ENCODE measurements around the gene PON1.

PON1 gene

GRCh38 chr7:95263785-95264362, 60.5 kb downstream of the PON1 start:
- TF ChIP-seq CTCF (IDR thresholded peaks at IDR 0.05; ENCODE audit: extremely low read depth, insufficient read depth, missing control alignments), result no peak
- in situ Hi-C loops (cut with MboI; ENCODE audit: low pct_unique_long_range_greater_than_20kb, low sequenced_read_pairs, unreplicated experiment), result no loop called here
- no peak for DNase-seq (ENCODE audit: low spot score)

GRCh38 chr7:95262875-95263274, 61.5 kb downstream of the PON1 start:
- in situ Hi-C loops (cut with MboI; ENCODE audit: low pct_unique_long_range_greater_than_20kb, low sequenced_read_pairs, unreplicated experiment), result no loop called here
- DNase-seq (ENCODE audit: low spot score), result no peak
- TF ChIP-seq CTCF (IDR thresholded peaks at IDR 0.05; ENCODE audit: extremely low read depth, insufficient read depth, missing control alignments), result no peak

GRCh38 chr7:95261895-95262415, 62.4 kb downstream of the PON1 start:
- in situ Hi-C loops (cut with MboI; ENCODE audit: low pct_unique_long_range_greater_than_20kb, low sequenced_read_pairs, unreplicated experiment), result no loop called here
- no peak for TF ChIP-seq CTCF (IDR thresholded peaks at IDR 0.05; ENCODE audit: extremely low read depth, insufficient read depth, missing control alignments)
- DNase-seq (ENCODE audit: low spot score), result no peak

GRCh38 chr7:95255691-95256090, 68.6 kb downstream of the PON1 start:
- in situ Hi-C loops (cut with MboI; ENCODE audit: low pct_unique_long_range_greater_than_20kb, low sequenced_read_pairs, unreplicated experiment), result no loop called here
- TF ChIP-seq CTCF (IDR thresholded peaks at IDR 0.05; ENCODE audit: extremely low read depth, insufficient read depth, missing control alignments), result no peak
- DNase-seq (ENCODE audit: low spot score), result no peak

- TF ChIP-seq CTCF (IDR thresholded peaks at IDR 0.05; ENCODE audit: extremely low read depth, insufficient read depth, missing control alignments), result no peak
- in situ Hi-C loops (cut with MboI; ENCODE audit: low pct_unique_long_range_greater_than_20kb, low sequenced_read_pairs, unreplicated experiment), result no loop called here
- DNase-seq (ENCODE audit: low spot score), result no peak
Measured at GRCh38 chr7:95253986-95254385, 70.3 kb downstream of the PON1 start.

GRCh38 chr7:95251966-95252365, 72.4 kb downstream of the PON1 start:
- no peak for TF ChIP-seq CTCF (IDR thresholded peaks at IDR 0.05; ENCODE audit: extremely low read depth, insufficient read depth, missing control alignments)
- DNase-seq (ENCODE audit: low spot score), result no peak
- in situ Hi-C loops (cut with MboI; ENCODE audit: low pct_unique_long_range_greater_than_20kb, low sequenced_read_pairs, unreplicated experiment), result no loop called here

Data from GM13977 (cell line).